Spleen (tissue), 11 donors: ENCODE data around the gene DENND4B. TPM values are rescaled to one million over a fixed set of nuclear protein-coding genes. Genes with fewer than 3 reads are reported as not detected.

Experiments
- DNase-seq: peaks from one replicate; pipeline ENCODE4 v3.0.0-alpha.2; 2020
- H3K27ac ChIP-seq, 8 donors: fragments of 200-600 bp; sonication (generic) in 7 of 8; 1 replicate in 4 of 8; 2 replicates in 4 of 8; pipeline versions ENCODE4 v1.5.0 to v1.8.0; 2016 to 2021; ENCODE audit warnings: inconsistent platforms in 4 of 8, mild to moderate bottlenecking in 4 of 8, moderate library complexity in 1 of 8
- H3K27me3 ChIP-seq, 7 donors: fragments of 200-600 bp; sonication (generic) in 6 of 7; replicated peaks in 1 of 7; 1 replicate in 4 of 7; 2 replicates in 3 of 7; pipeline versions ENCODE4 v1.5.0 to v1.8.0; 2016 to 2021; ENCODE audit warnings: inconsistent platforms in 3 of 7, mild to moderate bottlenecking in 1 of 7
- H3K36me3 ChIP-seq, 6 donors: fragments of 200-600 bp; sonication (generic) in 5 of 6; 1 replicate in 4 of 6; 2 replicates in 2 of 6; pipeline versions ENCODE4 v1.5.0 to v1.8.0; 2016 to 2021; ENCODE audit warnings: inconsistent platforms in 2 of 6
- H3K4me1 ChIP-seq, 6 donors: fragments of 200-600 bp; sonication (generic) in 5 of 6; 1 replicate in 3 of 6; 2 replicates in 3 of 6; pipeline versions ENCODE4 v1.5.0 to v1.8.0; 2016 to 2021; ENCODE audit warnings: inconsistent platforms in 3 of 6
- H3K4me3 ChIP-seq, 8 donors: fragments of 200-600 bp; sonication (generic) in 7 of 8; 1 replicate in 4 of 8; 2 replicates in 4 of 8; pipeline versions ENCODE4 v1.5.0 to v1.8.0; 2016 to 2021; ENCODE audit warnings: inconsistent platforms in 4 of 8, mild to moderate bottlenecking in 4 of 8, moderate library complexity in 2 of 8
- H3K9me3 ChIP-seq, 8 donors: fragments of 200-600 bp; sonication (generic) in 7 of 8; 1 replicate in 4 of 8; 2 replicates in 4 of 8; pipeline versions ENCODE4 v1.5.0 to v1.8.0; 2016 to 2021; ENCODE audit warnings: inconsistent platforms in 4 of 8
- CTCF ChIP-seq, 11 experiments: fragments of 200-600 bp in 7 of 11; fragments of 450-650 bp in 4 of 11; sonication (generic) in 4 of 11; IDR thresholded peaks in 8 of 11; conservative IDR thresholded peaks in 3 of 11; 1 replicate in 7 of 11; 2 replicates in 4 of 11; pipeline versions ENCODE4 v1.4.0 to v1.8.0; 2016 to 2021; ENCODE audit warnings: antibody characterized with exemption in 11 of 11, inconsistent platforms in 4 of 11, mild to moderate bottlenecking in 1 of 11
- POLR2A ChIP-seq, 3 donors: fragments of 450-650 bp; IDR thresholded peaks; one replicate each; pipeline ENCODE4 v1.5.1; 2017; ENCODE audit warnings: antibody characterized with exemption in 3 of 3, mild to moderate bottlenecking in 1 of 3
- POLR2AphosphoS5 ChIP-seq, 3 donors: sonication (generic); formaldehyde crosslinking; IDR thresholded peaks; one replicate each; pipeline ENCODE4 v1.5.1; 2017; ENCODE audit warnings: antibody characterized with exemption in 3 of 3
- WGBS, 5 donors: extraction: QIAGEN DNeasy Blood & Tissue Kit in 3 of 5; methylation state at CpG; one replicate each; pipeline versions ENCODE4 v1.1.5 to v1.1.7; 2013 to 2018; 5-methylcytosine and 5-hydroxymethylcytosine counted together
- intact Hi-C: fragments of 100-400 bp; cut with DNase I; formaldehyde crosslinking; loops from one replicate; pipeline ENCODE4 v1.15.0; 2023; ENCODE audit warnings: low total_unique reads
- polyA plus RNA-seq, 3 donors: library from polyadenylated mRNA; stranded (reverse); fragments of 200-250 nt; gene quantifications; one replicate each; pipeline ENCODE4 v1.2.1, GENCODE V29; 2013
- total RNA-seq, 7 donors: library from RNA; depleted of rRNA in 3 of 7; stranded (reverse); fragments of >200 nt in 3 of 7; fragmentation: NEBNext Ultra II Directional in 4 of 7; extraction: Animal tissue kit (Norgen Biotek cat#: 25700) in 4 of 7; gene quantifications; one replicate each; pipeline versions ENCODE4 v1.1.0 to v1.2.1, GENCODE V29; 2016 to 2021
- donor health status: healthy with polysubstance abuse.
- donor health status: DM: no; HTN: no; CAD: no; lungs with moderate emphysema.
- donor health status: DM: no; HTN: no; CAD: no.
- donor health status: Bipolar disorder and iron deficiency.
- donor health status: healthy.
- donor health status: DM: no; HTN: no; CAD: no.
- donor health status: DM: yes; HTN: yes; CAD: no.

Gene DENND4B
- total and polyA plus RNA-seq, 10 donors = 47.7 to 211 (median 153) TPM

DNA sequence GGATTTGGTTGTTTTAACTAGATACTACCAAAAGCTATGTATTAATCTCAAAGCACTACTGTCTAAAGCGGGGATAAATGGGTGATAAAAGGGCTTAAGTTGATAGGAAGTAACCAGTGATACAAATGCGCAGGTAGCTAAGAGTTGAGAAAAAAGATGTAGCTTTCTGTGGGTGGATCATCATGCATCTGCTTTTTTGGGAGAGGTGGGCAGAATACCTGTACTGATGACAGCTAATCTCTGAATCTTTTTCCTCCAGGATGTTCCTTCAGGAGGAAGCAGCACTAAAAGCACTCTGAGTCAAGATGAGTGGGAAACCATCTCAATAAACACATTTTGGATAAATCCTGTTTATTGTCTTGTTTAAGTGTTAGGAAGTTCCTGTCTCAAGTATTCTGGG lies 45.3 kb upstream of the DENND4B start:
- 64 to 83% (median 76%) methylated on average over 2 of the region's 2 CpGs for WGBS, 5 donors
- H3K27ac ChIP-seq = peak overlapping the region in 7 of 8 donors; percentile 94 to 99 (median 97)
- H3K36me3 ChIP-seq = peaks cover 0 to 53% (median 45%) of the 10 kb centered on the region in 6 donors
- H3K27me3 ChIP-seq = no peaks in the 10 kb centered on the region
- H3K4me3 ChIP-seq = peak overlapping the region; percentile 61 to 95 (median 72)
- DNase-seq = no peak
- H3K9me3 ChIP-seq = no peaks in the 10 kb centered on the region
- TF ChIP-seq CTCF (IDR thresholded peaks at IDR 0.05 in 8 of 11, conservative IDR thresholded peaks at IDR 0.05 in 3 of 11) (no peak), POLR2A (IDR thresholded peaks at IDR 0.05) (no peak), POLR2AphosphoS5 (IDR thresholded peaks at IDR 0.05) (no peak)
- H3K4me1 ChIP-seq = peaks cover 24 to 63% (median 50%) of the 10 kb centered on the region in 6 donors
- intact Hi-C loops = no loop called here

- TF ChIP-seq POLR2AphosphoS5 (IDR thresholded peaks at IDR 0.05) (no peak), CTCF (IDR thresholded peaks at IDR 0.05 in 8 of 11, conservative IDR thresholded peaks at IDR 0.05 in 3 of 11) (no peak), POLR2A (IDR thresholded peaks at IDR 0.05) (no peak)
- no peaks in the 10 kb centered on the region for H3K27me3 ChIP-seq
- peaks cover 0 to 50% (median 44%) of the 10 kb centered on the region in 6 donors for H3K36me3 ChIP-seq
- no peak for DNase-seq
- intact Hi-C loops = no loop called here
- H3K9me3 ChIP-seq = no peaks in the 10 kb centered on the region
- H3K4me3 ChIP-seq = peak overlapping the region; percentile 61 to 95 (median 72)
- H3K4me1 ChIP-seq = peaks cover 30 to 69% (median 56%) of the 10 kb centered on the region in 6 donors
- 9 to 15% (median 10%) methylated on average over 9 of the region's 9 CpGs for WGBS, 5 donors
- H3K27ac ChIP-seq = peak overlapping the region; percentile 94 to 99 (median 97)
Measured at GRCh38 chr1:153991151-153991630, 44.7 kb upstream of the DENND4B start.

DNA sequence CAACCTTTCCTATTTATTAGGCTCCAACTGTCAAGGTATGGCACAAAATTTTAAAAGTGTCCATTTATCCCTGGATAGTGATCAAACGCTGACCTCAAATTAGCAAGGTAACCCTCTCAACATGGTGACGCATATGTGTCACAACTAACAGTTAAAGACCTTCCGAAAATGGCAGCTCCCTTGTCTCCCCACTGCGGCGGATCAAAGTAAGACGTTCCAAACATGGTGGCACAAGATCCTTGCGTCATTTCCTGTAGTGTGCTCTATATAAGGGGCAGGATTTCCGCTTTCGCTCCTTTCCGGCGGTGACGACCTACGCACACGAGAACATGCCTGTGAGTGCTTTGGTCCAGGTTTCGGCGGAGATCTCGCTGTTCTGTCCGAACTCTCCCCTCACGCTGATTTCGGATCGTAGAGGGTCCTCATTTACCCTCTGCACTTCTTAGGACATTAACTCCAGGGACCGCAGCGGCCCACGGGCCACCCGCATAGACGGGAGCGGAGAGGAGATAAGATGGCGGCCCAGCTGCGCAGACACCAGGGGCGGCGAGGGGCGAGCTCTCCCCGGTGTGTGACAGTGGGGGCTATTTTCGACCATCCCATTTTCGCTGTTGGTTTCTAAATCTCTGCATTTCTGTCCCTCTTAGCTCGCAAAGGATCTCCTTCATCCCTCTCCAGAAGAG lies 44.1 kb upstream of the DENND4B start, which contains the start of gene RPS27:
TSS of gene RPS27 (plus strand) at position 295 of the 683 bp plus-strand sequence. CDS start at position 330, 35 bp downstream.
- 0% methylated on average over 35 to 36 of the region's 36 CpGs for WGBS, 5 donors
- peaks cover 30 to 75% (median 61%) of the 10 kb centered on the region in 6 donors for H3K4me1 ChIP-seq
- no peaks in the 10 kb centered on the region for H3K27me3 ChIP-seq
- peak; percentile 93 to 97 (median 94) for TF ChIP-seq POLR2A (IDR thresholded peaks at IDR 0.05)
- TF ChIP-seq CTCF (IDR thresholded peaks at IDR 0.05 in 8 of 11, conservative IDR thresholded peaks at IDR 0.05 in 3 of 11) = peak in 3 of 11 experiments; percentile 27 to 41 (median 36)
- TF ChIP-seq POLR2AphosphoS5 (IDR thresholded peaks at IDR 0.05) = peak; percentile 96 to 100 (median 99)
- intact Hi-C loops = no loop called here
- peak within 1 kb of the TSS; percentile 94 to 99 (median 97) for H3K27ac ChIP-seq
- H3K4me3 ChIP-seq = peak within 1 kb of the TSS; percentile 61 to 95 (median 72)
- peaks cover 0 to 44% (median 39%) of the 10 kb centered on the region in 6 donors for H3K36me3 ChIP-seq
- DNase-seq = peak; percentile 92
- no peaks in the 10 kb centered on the region for H3K9me3 ChIP-seq

DNA sequence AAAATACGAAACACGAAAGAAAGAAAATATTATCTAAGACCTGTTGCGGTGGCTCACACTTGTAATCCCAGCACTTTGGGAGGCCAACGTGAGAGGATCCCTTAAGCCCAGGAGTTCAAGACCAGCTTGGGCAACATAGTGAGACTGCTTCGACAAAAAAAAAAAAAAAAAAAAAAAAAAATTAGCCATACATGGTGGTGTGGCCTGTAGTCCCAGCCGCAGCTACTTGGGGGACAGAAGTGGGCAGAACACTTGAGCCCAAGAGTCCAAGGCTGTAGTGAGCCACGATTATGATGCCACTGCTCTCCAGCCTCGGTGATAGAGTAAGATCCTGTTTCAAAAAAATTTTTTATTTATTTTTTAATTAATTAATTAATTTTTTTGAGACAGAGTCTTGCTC lies 41.1 kb upstream of the DENND4B start:
- no peak for DNase-seq
- peaks cover 0 to 23% (median 9%) of the 10 kb centered on the region in 6 donors for H3K36me3 ChIP-seq
- intact Hi-C loops = no loop called here
- TF ChIP-seq POLR2AphosphoS5 (IDR thresholded peaks at IDR 0.05) (no peak), CTCF (IDR thresholded peaks at IDR 0.05 in 8 of 11, conservative IDR thresholded peaks at IDR 0.05 in 3 of 11) (no peak), POLR2A (IDR thresholded peaks at IDR 0.05) (no peak)
- H3K27ac ChIP-seq = peak overlapping the region in 5 of 8 donors; percentile 82 to 91 (median 86)
- H3K27me3 ChIP-seq = no peaks in the 10 kb centered on the region
- H3K4me1 ChIP-seq = peaks cover 30 to 77% (median 63%) of the 10 kb centered on the region in 6 donors
- 84 to 95% (median 90%) methylated on average over 8 of the region's 8 CpGs for WGBS, 5 donors
- H3K9me3 ChIP-seq = no peaks in the 10 kb centered on the region
- no peak overlapping the region for H3K4me3 ChIP-seq
